Lower leg skin (tissue), 4 donors: ENCODE measurements around the gene CRX. TPM values are rescaled to one million over a fixed set of nuclear protein-coding genes. Genes with fewer than 3 reads are reported as not detected.
A peak's percentile ranks its signal among the peaks of the same experiment; 100 is the strongest.
"Not testable (repeated sequence)": the region's sequence is repeated elsewhere in the genome, so short reads cannot be mapped to it uniquely, and the experiment has no call there.

Experiments used
- DNase-seq, 2 donors: peaks; one replicate each; pipeline ENCODE4 v3.0.0-alpha.2; 2019; ENCODE audit warnings: low spot score in 2 of 2
- H3K4me3 ChIP-seq: fragments of 200-600 bp; sonication (generic); 2 replicates; pipeline ENCODE4 v1.5.1; 2017; ENCODE audit warnings: mild to moderate bottlenecking, low read depth; ENCODE audit not compliant: poor library complexity, severe bottlenecking
- CTCF ChIP-seq, 3 donors: fragments of 450-650 bp; IDR thresholded peaks; one replicate each; pipeline ENCODE4 v1.5.1; 2016; ENCODE audit warnings: antibody characterized with exemption in 3 of 3, mild to moderate bottlenecking in 3 of 3, moderate library complexity in 2 of 3
- POLR2A ChIP-seq, 2 donors: fragments of 450-650 bp; IDR thresholded peaks; one replicate each; pipeline ENCODE4 v1.6.1; 2016 to 2017; ENCODE audit warnings: antibody characterized with exemption in 2 of 2, mild to moderate bottlenecking in 1 of 2, moderate library complexity in 1 of 2
- WGBS, 2 donors: methylation state at CpG; one replicate each; pipeline ENCODE4 v1.1.5; 2018; 5-methylcytosine and 5-hydroxymethylcytosine counted together
- intact Hi-C: fragments of 100-400 bp; cut with DNase I; formaldehyde crosslinking; loops from one replicate; pipeline ENCODE4 v1.15.0; 2023; ENCODE audit warnings: low total_unique reads
- total RNA-seq, 4 donors: library from RNA; depleted of rRNA; stranded (reverse); fragments of >200 nt; gene quantifications; one replicate each; pipeline ENCODE4 v1.1.0, GENCODE V29; 2016

CRX gene
- total RNA-seq, 4 donors from 2014 or later = not detected

- whole genome bisulfite sequencing, 2 donors = 47 to 71% methylated on average over 10 to 30 of the region's 34 CpGs
- H3K4me3 ChIP-seq = no peak overlapping the region
- intact Hi-C loops = no loop called here
- TF ChIP-seq POLR2A (IDR thresholded peaks at IDR 0.05) = no peak
- no peak for TF ChIP-seq CTCF (IDR thresholded peaks at IDR 0.05)
- no peak for DNase-seq
Observed at GRCh38 chr19:47860602-47861297, 39.0 kb downstream of the CRX start.

DNA sequence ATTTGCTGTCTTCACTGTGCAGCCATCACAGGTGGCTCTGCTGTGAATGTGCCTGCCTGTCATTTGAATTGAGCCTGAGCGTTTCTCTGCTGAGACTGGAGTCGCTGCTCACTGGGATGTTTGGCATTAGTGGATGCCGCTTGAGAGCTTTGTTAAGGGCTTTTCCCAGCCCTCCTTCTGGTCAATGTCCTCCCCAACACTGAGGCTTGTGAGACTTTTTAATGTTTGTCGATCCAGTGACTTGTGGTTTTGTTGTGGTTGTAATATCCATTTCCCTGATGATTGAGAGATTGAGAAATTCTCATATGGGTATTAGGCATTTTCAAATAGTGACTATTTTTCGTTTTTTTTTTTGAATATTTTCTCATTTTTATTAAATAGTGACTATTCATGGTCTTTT, 39.9 kb downstream of the CRX start:
- intact Hi-C loops = no loop called here
- H3K4me3 ChIP-seq = no peak overlapping the region
- no peak for DNase-seq
- TF ChIP-seq CTCF (IDR thresholded peaks at IDR 0.05) (no peak), POLR2A (IDR thresholded peaks at IDR 0.05) (no peak)
- WGBS, 2 donors = 93 to 96% methylated on average over 5 of the region's 5 CpGs

GRCh38 chr19:47863514-47863936, 41.8 kb downstream of the CRX start:
- 20 to 23% methylated on average over 14 of the region's 14 CpGs for WGBS, 2 donors
- DNase-seq = peak; percentile 62 to 96
- TF ChIP-seq POLR2A (IDR thresholded peaks at IDR 0.05) (no peak), CTCF (IDR thresholded peaks at IDR 0.05) (no peak)
- intact Hi-C loops = no loop called here
- H3K4me3 ChIP-seq = no peak overlapping the region

GRCh38 chr19:47865166-47865565, 43.4 kb downstream of the CRX start:
- intact Hi-C loops = no loop called here
- H3K4me3 ChIP-seq = no peak overlapping the region
- TF ChIP-seq POLR2A (IDR thresholded peaks at IDR 0.05) (no peak), CTCF (IDR thresholded peaks at IDR 0.05) (no peak)
- WGBS, 2 donors = 55 to 62% methylated on average over 10 of the region's 10 CpGs
- DNase-seq = no peak

- 72 to 83% methylated on average over 4 of the region's 4 CpGs for WGBS, 2 donors
- no peak for DNase-seq
- H3K4me3 ChIP-seq = no peak overlapping the region
- intact Hi-C loops = no loop called here
- TF ChIP-seq POLR2A (IDR thresholded peaks at IDR 0.05) (no peak), CTCF (IDR thresholded peaks at IDR 0.05) (no peak)
Observed at GRCh38 chr19:47878906-47879305, 57.2 kb downstream of the CRX start.

DNA sequence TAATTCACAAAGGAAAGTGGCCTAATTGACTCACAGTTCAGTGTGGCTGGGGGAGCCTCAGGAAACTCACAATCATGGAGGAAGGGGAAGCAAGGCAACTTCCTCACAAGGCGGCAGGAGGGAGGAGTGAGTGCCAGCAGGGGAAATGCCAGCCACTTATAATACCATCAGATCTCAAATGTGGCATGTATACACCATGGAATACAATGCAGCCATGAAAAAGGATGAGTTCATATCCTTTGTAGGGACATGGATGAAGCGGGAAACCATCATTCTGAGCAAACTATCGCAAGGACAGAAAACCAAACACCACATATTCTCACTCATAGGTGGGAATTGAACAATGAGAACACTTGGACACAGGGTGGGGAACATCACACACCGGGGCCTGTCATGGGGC, 57.6 kb downstream of the CRX start:
- WGBS, 2 donors = 46 to 63% methylated on average over 4 of the region's 4 CpGs
- DNase-seq, intact Hi-C loops, H3K4me3 ChIP-seq: not testable (repeated sequence)
